Keratinocyte (primary cell): Measurements from ENCODE around the gene GANC. TPM values are rescaled to one million over a fixed set of nuclear protein-coding genes. Genes with fewer than 3 reads are reported as not detected.

Experiments
- DNase-seq: peaks from one replicate; pipeline ENCODE4 v3.0.0-alpha.2; 2011; ENCODE audit warnings: low read depth, missing footprints, low spot score
- FAIRE-seq: peaks from 2 replicates; lab custom pipeline; 2011; peaks lifted over from hg19 to GRCh38; lab: Jason Lieb, UNC
- H2AFZ ChIP-seq: 2 replicates; pipeline ENCODE4 v1.6.0; 2012; ENCODE audit warnings: low read length, control low read depth, inconsistent platforms; ENCODE audit not compliant: control insufficient read depth
- H3K27ac ChIP-seq: 2 replicates; pipeline ENCODE4 v1.5.1; 2011; ENCODE audit warnings: low read length; ENCODE audit not compliant: control insufficient read depth, insufficient read depth
- H3K27me3 ChIP-seq: 3 replicates; pipeline ENCODE4 v1.6.0; 2011; ENCODE audit warnings: low read length; ENCODE audit not compliant: control insufficient read depth, insufficient read depth; ENCODE audit errors: extremely low read depth
- H3K36me3 ChIP-seq, 2 experiments: 2 replicates in 1 of 2; 3 replicates in 1 of 2; pipeline ENCODE4 v1.5.1; 2011; ENCODE audit warnings: low read length in 2 of 2, mild to moderate bottlenecking in 1 of 2; ENCODE audit not compliant: control insufficient read depth in 2 of 2, insufficient read depth in 2 of 2; ENCODE audit errors: extremely low read depth in 1 of 2
- H3K4me1 ChIP-seq: 3 replicates; pipeline ENCODE4 v1.5.1; 2011; ENCODE audit warnings: low read length; ENCODE audit not compliant: control insufficient read depth, insufficient read depth; ENCODE audit errors: extremely low read depth
- H3K4me2 ChIP-seq: 3 replicates; pipeline ENCODE4 v1.6.0; 2011; ENCODE audit warnings: low read depth, low read length; ENCODE audit not compliant: control insufficient read depth, insufficient read depth; ENCODE audit errors: extremely low read depth
- H3K4me3 ChIP-seq, 3 experiments: fragments of 200-600 bp in 1 of 3; sonication (generic) in 1 of 3; 2 replicates in 2 of 3; 3 replicates in 1 of 3; pipeline ENCODE4 v1.5.1; 2011 to 2016; ENCODE audit warnings: low read length in 3 of 3, mild to moderate bottlenecking in 3 of 3, control low read depth in 2 of 3, inconsistent platforms in 1 of 3, low read depth in 1 of 3, mixed read lengths in 1 of 3, mixed run types in 1 of 3, moderate library complexity in 1 of 3; ENCODE audit not compliant: control insufficient read depth in 2 of 3, insufficient read depth in 2 of 3; ENCODE audit errors: extremely low read depth in 1 of 3
- H3K79me2 ChIP-seq: 2 replicates; pipeline ENCODE4 v1.6.0; 2012; ENCODE audit warnings: low read length; ENCODE audit not compliant: control insufficient read depth, insufficient read depth
- H3K9ac ChIP-seq: 3 replicates; pipeline ENCODE4 v1.6.0; 2011; ENCODE audit warnings: low read length; ENCODE audit not compliant: control insufficient read depth, insufficient read depth; ENCODE audit errors: extremely low read depth
- H3K9me1 ChIP-seq: 3 replicates; pipeline ENCODE4 v1.6.0; 2011; ENCODE audit warnings: low read length; ENCODE audit not compliant: control insufficient read depth, insufficient read depth; ENCODE audit errors: extremely low read depth
- H3K9me3 ChIP-seq: 2 replicates; pipeline ENCODE4 v1.5.1; 2012; ENCODE audit warnings: low read depth, low read length; ENCODE audit not compliant: control insufficient read depth
- H4K20me1 ChIP-seq: 3 replicates; pipeline ENCODE4 v1.6.0; 2011; ENCODE audit warnings: low read length; ENCODE audit not compliant: control insufficient read depth, insufficient read depth; ENCODE audit errors: extremely low read depth
- EZH2 ChIP-seq: IDR thresholded peaks from one replicate; pipeline ENCODE4 v1.6.1; 2012; ENCODE audit warnings: inconsistent platforms, mild to moderate bottlenecking, low read length, moderate library complexity
- dilution Hi-C: fragments of 300-500 bp; cut with MboI; formaldehyde crosslinking; loops from one replicate; pipeline ENCODE4 v1.7.0; 2020; ENCODE audit warnings: low sequenced_read_pairs; ENCODE audit not compliant: extremely low pct_ligation_motif_present
- polyA plus RNA-seq, 5 experiments: library from polyadenylated mRNA; depleted of rRNA in 3 of 5; stranded (reverse) in 3 of 5; stranded (forward) in 1 of 5; unstranded in 1 of 5; fragments of >200 nt; gene quantifications; 1 replicate in 1 of 5; 2 replicates in 3 of 5; 3 replicates in 1 of 5; pipeline versions ENCODE4 v1.2.1 to v1.2.3, GENCODE V29; 2011 to 2012; ENCODE audit warnings: missing spikeins in 2 of 5, low read depth in 1 of 5, low replicate concordance in 1 of 5
- TF ChIP-seq, protein P1 (sequence below), 3 experiments: IDR thresholded peaks in 1 of 3; conservative IDR thresholded peaks in 1 of 3; optimal IDR thresholded peaks in 1 of 3; 2 replicates in 2 of 3; 3 replicates in 1 of 3; pipeline versions ENCODE3 to v1.5.1; 2011; ENCODE audit warnings: low read length in 3 of 3, mild to moderate bottlenecking in 3 of 3, moderate library complexity in 2 of 3, control low read depth in 1 of 3, inconsistent platforms in 1 of 3; ENCODE audit not compliant: insufficient read depth in 2 of 3; ENCODE audit errors: extremely low read depth in 1 of 3

The GANC gene
- polyA plus RNA-seq, 1 donor (not counting 4 experiments of a cell fraction or from before 2014, with no cell fraction given): 46.2 TPM

GRCh38 chr15:42385980-42386700 is 113.1 kb downstream of the GANC start:
- Histone ChIP-seq H3K27me3 (no peaks in the 10 kb centered on the region), H3K9ac (no peak overlapping the region), H3K4me3 (no peak overlapping the region), H3K27ac (no peak overlapping the region), H3K4me1 (no peaks in the 10 kb centered on the region), H3K9me1 (no peaks in the 10 kb centered on the region), H3K9me3 (no peaks in the 10 kb centered on the region), H4K20me1 (no peaks in the 10 kb centered on the region), H2AFZ (no peak overlapping the region), H3K4me2 (no peak overlapping the region), H3K36me3 (peaks cover 0 to 11% of the 10 kb centered on the region in 2 experiments), H3K79me2 (no peaks in the 10 kb centered on the region)
- DNase-seq (no peak), FAIRE-seq (no peak)
- TF ChIP-seq, protein P1, sequence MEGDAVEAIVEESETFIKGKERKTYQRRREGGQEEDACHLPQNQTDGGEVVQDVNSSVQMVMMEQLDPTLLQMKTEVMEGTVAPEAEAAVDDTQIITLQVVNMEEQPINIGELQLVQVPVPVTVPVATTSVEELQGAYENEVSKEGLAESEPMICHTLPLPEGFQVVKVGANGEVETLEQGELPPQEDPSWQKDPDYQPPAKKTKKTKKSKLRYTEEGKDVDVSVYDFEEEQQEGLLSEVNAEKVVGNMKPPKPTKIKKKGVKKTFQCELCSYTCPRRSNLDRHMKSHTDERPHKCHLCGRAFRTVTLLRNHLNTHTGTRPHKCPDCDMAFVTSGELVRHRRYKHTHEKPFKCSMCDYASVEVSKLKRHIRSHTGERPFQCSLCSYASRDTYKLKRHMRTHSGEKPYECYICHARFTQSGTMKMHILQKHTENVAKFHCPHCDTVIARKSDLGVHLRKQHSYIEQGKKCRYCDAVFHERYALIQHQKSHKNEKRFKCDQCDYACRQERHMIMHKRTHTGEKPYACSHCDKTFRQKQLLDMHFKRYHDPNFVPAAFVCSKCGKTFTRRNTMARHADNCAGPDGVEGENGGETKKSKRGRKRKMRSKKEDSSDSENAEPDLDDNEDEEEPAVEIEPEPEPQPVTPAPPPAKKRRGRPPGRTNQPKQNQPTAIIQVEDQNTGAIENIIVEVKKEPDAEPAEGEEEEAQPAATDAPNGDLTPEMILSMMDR (optimal IDR thresholded peaks at IDR 0.05 in 1 of 3, IDR thresholded peaks at IDR 0.05 in 1 of 3, conservative IDR thresholded peaks at IDR 0.05 in 1 of 3; ENCODE audit: extremely low read depth in 1 of 3, insufficient read depth in 2 of 3, low read length in 3 of 3): no peak
- no peak for TF ChIP-seq EZH2
- dilution Hi-C loops: no loop called here

- Histone ChIP-seq H3K27ac (no peak overlapping the region), H3K9ac (no peak overlapping the region), H3K9me3 (no peaks in the 10 kb centered on the region), H3K4me2 (no peak overlapping the region), H3K9me1 (no peaks in the 10 kb centered on the region), H3K36me3 (peaks cover 0 to 11% of the 10 kb centered on the region in 2 experiments), H4K20me1 (no peaks in the 10 kb centered on the region), H2AFZ (no peak overlapping the region), H3K27me3 (no peaks in the 10 kb centered on the region), H3K4me3 (no peak overlapping the region), H3K79me2 (no peaks in the 10 kb centered on the region), H3K4me1 (no peaks in the 10 kb centered on the region)
- TF ChIP-seq EZH2: no peak
- TF ChIP-seq, protein P1 (optimal IDR thresholded peaks at IDR 0.05 in 1 of 3, IDR thresholded peaks at IDR 0.05 in 1 of 3, conservative IDR thresholded peaks at IDR 0.05 in 1 of 3; ENCODE audit: extremely low read depth in 1 of 3, insufficient read depth in 2 of 3, low read length in 3 of 3): no peak
- DNase-seq: no peak
- no peak for FAIRE-seq
- dilution Hi-C loops: no loop called here
Observed at GRCh38 chr15:42387603-42388002, 114.6 kb downstream of the GANC start.
